HCT116 (cell line): Measurements from ENCODE around the gene GTF3C4. TPM values are rescaled to one million over a fixed set of nuclear protein-coding genes. Genes with fewer than 3 reads are reported as not detected.

Experiments
- ATAC-seq: fragments of 200-7000 bp; cut with Tn5 transposase; 2 replicates; pipeline ENCODE4 v1.9.1; 2020; ENCODE audit warnings: mild to moderate bottlenecking, moderate library complexity
- BruUV-seq: library from RNA; stranded (reverse); fragments of 400-500 nt; replicated peaks from 2 replicates; lab custom pipeline; 2021; lab: Mats Ljungman, UMichigan
- CTCF ChIA-PET: fragments of 300-600 bp; sonication (Branson Sonifier 250); formaldehyde crosslinking; loops from one replicate; lab custom pipeline; 2021; ENCODE audit warnings: antibody characterized with exemption; lab: Charles Lee
- POLR2A ChIA-PET: fragments of 300-600, 350-600 bp; sonication (Branson Sonifier 250); formaldehyde crosslinking; loops from one replicate; lab custom pipeline; 2021; ENCODE audit warnings: antibody characterized with exemption; lab: Charles Lee
- RAD21 ChIA-PET, 2 experiments: fragments of 300-600 bp; sonication (Branson Sonifier 250); formaldehyde crosslinking; loops; one replicate each; lab custom pipeline; 2023; ENCODE audit warnings: low total read pairs in 2 of 2; ENCODE audit not compliant: uncharacterized antibody in 2 of 2, unreplicated experiment in 2 of 2, low non-redundant PET in 1 of 2; lab: Charles Lee
- DNase-seq: peaks from one replicate; pipeline ENCODE4 v3.0.0-alpha.2; 2010; ENCODE audit warnings: low read depth, low spot score
- H2AFZ ChIP-seq: fragments of 200-600 bp; shearing (Covaris generic), sonication (generic); 2 replicates; pipeline ENCODE4 v1.6.1; 2017; ENCODE audit warnings: low read depth, mixed run types, mixed read lengths, antibody characterized with exemption, low read length; ENCODE audit not compliant: poor library complexity, severe bottlenecking
- H3K27ac ChIP-seq: 2 replicates; pipeline ENCODE4 v1.5.1; 2012; ENCODE audit warnings: low read depth, low read length
- H3K27me3 ChIP-seq: fragments of 200-600 bp; sonication (generic); 2 replicates; pipeline ENCODE4 v1.6.1; 2016; ENCODE audit warnings: mixed run types, low read length, mixed read lengths; ENCODE audit not compliant: insufficient read depth
- H3K36me3 ChIP-seq, 2 experiments: fragments of 200-500 bp in 1 of 2; fragments of 200-600 bp in 1 of 2; sonication (Bioruptor generic) in 1 of 2; sonication (generic) in 1 of 2; 2 replicates each; pipeline versions ENCODE4 v1.5.1 to v1.6.1; 2014 to 2016; ENCODE audit warnings: low read length in 2 of 2, inconsistent platforms in 1 of 2, mixed read lengths in 1 of 2, mixed run types in 1 of 2; ENCODE audit not compliant: insufficient read depth in 2 of 2, control insufficient read depth in 1 of 2
- H3K4me1 ChIP-seq, 2 experiments: fragments of 200-600 bp in 1 of 2; sonication (generic) in 1 of 2; 2 replicates each; pipeline versions ENCODE4 v1.5.1 to v1.6.1; 2012 to 2017; ENCODE audit warnings: low read length in 2 of 2, inconsistent platforms in 1 of 2, mild to moderate bottlenecking in 1 of 2, mixed read lengths in 1 of 2, mixed run types in 1 of 2, moderate library complexity in 1 of 2; ENCODE audit not compliant: insufficient read depth in 2 of 2, control insufficient read depth in 1 of 2
- H3K4me2 ChIP-seq: fragments of 200-600 bp; sonication (generic); 2 replicates; pipeline ENCODE4 v1.6.1; 2017; ENCODE audit warnings: mixed run types, low read length, mixed read lengths
- H3K4me3 ChIP-seq, 2 experiments: fragments of 200-600 bp in 1 of 2; sonication (generic) in 1 of 2; replicated peaks in 1 of 2; 2 replicates each; pipeline ENCODE4 v1.5.1; 2011 to 2016; ENCODE audit warnings: low read length in 2 of 2, control low read depth in 1 of 2, low read depth in 1 of 2, mild to moderate bottlenecking in 1 of 2, mixed read lengths in 1 of 2, mixed run types in 1 of 2
- H3K79me2 ChIP-seq: fragments of 200-600 bp; sonication (generic); 2 replicates; pipeline ENCODE4 v1.6.1; 2017; ENCODE audit warnings: mild to moderate bottlenecking, mixed run types, low read length, moderate library complexity, mixed read lengths; ENCODE audit not compliant: insufficient read depth
- H3K9ac ChIP-seq: fragments of 200-600 bp; sonication (generic); 2 replicates; pipeline ENCODE4 v1.6.1; 2016; ENCODE audit warnings: low read length, mixed read lengths
- H3K9me2 ChIP-seq: fragments of 200-600 bp; sonication (generic), shearing (Covaris generic); 2 replicates; pipeline ENCODE4 v1.6.1; 2017; ENCODE audit warnings: mixed run types, mild to moderate bottlenecking, moderate library complexity; ENCODE audit not compliant: insufficient read depth
- H3K9me3 ChIP-seq, 2 experiments: fragments of 200-500 bp in 1 of 2; fragments of 200-600 bp in 1 of 2; sonication (Bioruptor generic) in 1 of 2; sonication (generic) in 1 of 2; 2 replicates each; pipeline ENCODE4 v1.6.1; 2014 to 2017; ENCODE audit warnings: low read length in 2 of 2, mixed read lengths in 2 of 2, inconsistent platforms in 1 of 2, low read depth in 1 of 2, mild to moderate bottlenecking in 1 of 2, mixed run types in 1 of 2, moderate library complexity in 1 of 2; ENCODE audit not compliant: control insufficient read depth in 1 of 2, insufficient read depth in 1 of 2
- H4K20me1 ChIP-seq: fragments of 200-600 bp; sonication (generic), shearing (Covaris generic); 2 replicates; pipeline ENCODE4 v1.6.1; 2017; ENCODE audit warnings: mixed run types, mild to moderate bottlenecking, moderate library complexity; ENCODE audit not compliant: insufficient read depth
- CBX3 ChIP-seq: IDR thresholded peaks from 2 replicates; pipeline ENCODE4 v1.6.1; 2012; ENCODE audit warnings: low read depth
- CTCF ChIP-seq, 3 experiments: fragments of 200-600 bp in 1 of 3; sonication (generic) in 1 of 3; IDR thresholded peaks in 2 of 3; conservative IDR thresholded peaks in 1 of 3; 2 replicates each; pipeline ENCODE4 v1.5.1; 2012 to 2017; ENCODE audit warnings: low read depth in 2 of 3, low read length in 2 of 3, antibody characterized with exemption in 1 of 3, borderline replicate concordance in 1 of 3, control low read depth in 1 of 3, mild to moderate bottlenecking in 1 of 3, mixed read lengths in 1 of 3, mixed run types in 1 of 3, moderate library complexity in 1 of 3; ENCODE audit not compliant: insufficient read depth in 1 of 3
- EGR1 ChIP-seq: IDR thresholded peaks from 2 replicates; pipeline ENCODE4 v1.6.1; 2012; ENCODE audit warnings: low read depth
- FOSL1 ChIP-seq: IDR thresholded peaks from 2 replicates; pipeline ENCODE4 v1.6.1; 2012; ENCODE audit warnings: low read depth
- REST ChIP-seq: IDR thresholded peaks from 2 replicates; pipeline ENCODE4 v1.6.1; 2012; ENCODE audit warnings: low read depth
- SIN3A ChIP-seq: IDR thresholded peaks from 2 replicates; pipeline ENCODE4 v1.6.1; 2012; ENCODE audit warnings: low read depth
- SRF ChIP-seq: IDR thresholded peaks from 2 replicates; pipeline ENCODE4 v1.6.1; 2012; ENCODE audit warnings: low read depth
- TCF7L2 ChIP-seq: IDR thresholded peaks from 2 replicates; pipeline ENCODE4 v1.7.0; 2011; ENCODE audit warnings: borderline replicate concordance, inconsistent platforms; ENCODE audit not compliant: insufficient read depth, insufficient read length; ENCODE audit errors: extremely low read depth
- ZBTB33 ChIP-seq: IDR thresholded peaks from 2 replicates; pipeline ENCODE4 v1.6.1; 2011; ENCODE audit warnings: mild to moderate bottlenecking, low read length, moderate library complexity; ENCODE audit not compliant: insufficient replicate concordance; ENCODE audit errors: extremely low read depth
- intact Hi-C: fragments of 100-400 bp; cut with micrococcal nuclease; formaldehyde crosslinking; loops from 2 replicates; pipeline ENCODE4 v1.10.0; 2022
- total RNA-seq: library from RNA; stranded (reverse); gene quantifications from one replicate; pipeline ENCODE4 v1.2.1, GENCODE V29; 2021; ENCODE audit not compliant: unreplicated experiment

Gene GTF3C4
- total RNA-seq, 1 experiment from 2014 or later = 26.4 TPM

- no peak for TF ChIP-seq CBX3
- H3K27me3 ChIP-seq = peaks cover 8% of the 10 kb centered on the region; the same call in 1 of the 2 replicates
- CTCF ChIA-PET = no interaction called here
- H3K4me2 ChIP-seq = no peak overlapping the region
- no peaks in the 10 kb centered on the region for H3K79me2 ChIP-seq
- no peaks in the 10 kb centered on the region for H3K36me3 ChIP-seq
- H3K4me3 ChIP-seq = no peak overlapping the region
- H3K9me3 ChIP-seq = no peaks in the 10 kb centered on the region
- BruUV-seq = no TSS peak
- POLR2A ChIA-PET = no interaction called here
- H3K27ac ChIP-seq = no peak overlapping the region
- no peaks in the 10 kb centered on the region for H4K20me1 ChIP-seq
- DNase-seq (no peak), ATAC-seq (no peak)
- H2AFZ ChIP-seq = no peak overlapping the region
- H3K4me1 ChIP-seq = no peaks in the 10 kb centered on the region
- H3K9me2 ChIP-seq = no peaks in the 10 kb centered on the region
- intact Hi-C loops = no loop called here
- no peak overlapping the region for H3K9ac ChIP-seq
- RAD21 ChIA-PET = no interaction called here
These were observed 52.4 kb downstream of the GTF3C4 start for GRCh38 chr9:132722564-132723065.

- Histone ChIP-seq H3K36me3 (no peaks in the 10 kb centered on the region), H3K4me2 (no peak overlapping the region), H4K20me1 (no peaks in the 10 kb centered on the region), H3K9me3 (no peaks in the 10 kb centered on the region), H3K9ac (no peak overlapping the region), H2AFZ (no peak overlapping the region), H3K4me3 (no peak overlapping the region), H3K4me1 (no peaks in the 10 kb centered on the region), H3K27ac (no peak overlapping the region), H3K27me3 (peaks cover 14% of the 10 kb centered on the region; the same call in 1 of the 2 replicates), H3K9me2 (no peaks in the 10 kb centered on the region), H3K79me2 (no peaks in the 10 kb centered on the region)
- intact Hi-C loops = no loop called here
- DNase-seq (no peak), ATAC-seq (no peak)
- CTCF ChIA-PET = no interaction called here
- POLR2A ChIA-PET = no interaction called here
- no peak for TF ChIP-seq ZBTB33
- no peak for TF ChIP-seq FOSL1
- TF ChIP-seq TCF7L2 = no peak
- TF ChIP-seq CTCF (IDR thresholded peaks at IDR 0.05 in 2 of 3, conservative IDR thresholded peaks at IDR 0.05 in 1 of 3; ENCODE audit: borderline replicate concordance in 1 of 3, insufficient read depth in 1 of 3, low read depth in 2 of 3, low read length in 2 of 3) = no peak
- TF ChIP-seq EGR1 = no peak
- TF ChIP-seq SRF = no peak
- no peak for TF ChIP-seq REST
- no peak for TF ChIP-seq SIN3A
- no TSS peak for BruUV-seq
- RAD21 ChIA-PET = no interaction called here
These were observed 53.5 kb downstream of the GTF3C4 start for GRCh38 chr9:132723809-132724208.
